Keratinocyte (primary cell): ENCODE measurements around the gene SLC66A1. TPM values are rescaled to one million over a fixed set of nuclear protein-coding genes. Genes with fewer than 3 reads are reported as not detected.

Experiments used
- DNase-seq: peaks from one replicate; pipeline ENCODE4 v3.0.0-alpha.2; 2011; ENCODE audit warnings: low read depth, missing footprints, low spot score
- FAIRE-seq: peaks from 2 replicates; lab custom pipeline; 2011; peaks lifted over from hg19 to GRCh38; lab: Jason Lieb, UNC
- H2AFZ ChIP-seq: 2 replicates; pipeline ENCODE4 v1.6.0; 2012; ENCODE audit warnings: low read length, control low read depth, inconsistent platforms; ENCODE audit not compliant: control insufficient read depth
- H3K27ac ChIP-seq: 2 replicates; pipeline ENCODE4 v1.5.1; 2011; ENCODE audit warnings: low read length; ENCODE audit not compliant: control insufficient read depth, insufficient read depth
- H3K27me3 ChIP-seq: 3 replicates; pipeline ENCODE4 v1.6.0; 2011; ENCODE audit warnings: low read length; ENCODE audit not compliant: control insufficient read depth, insufficient read depth; ENCODE audit errors: extremely low read depth
- H3K36me3 ChIP-seq, 2 experiments: 2 replicates in 1 of 2; 3 replicates in 1 of 2; pipeline ENCODE4 v1.5.1; 2011; ENCODE audit warnings: low read length in 2 of 2, mild to moderate bottlenecking in 1 of 2; ENCODE audit not compliant: control insufficient read depth in 2 of 2, insufficient read depth in 2 of 2; ENCODE audit errors: extremely low read depth in 1 of 2
- H3K4me1 ChIP-seq: 3 replicates; pipeline ENCODE4 v1.5.1; 2011; ENCODE audit warnings: low read length; ENCODE audit not compliant: control insufficient read depth, insufficient read depth; ENCODE audit errors: extremely low read depth
- H3K4me2 ChIP-seq: 3 replicates; pipeline ENCODE4 v1.6.0; 2011; ENCODE audit warnings: low read depth, low read length; ENCODE audit not compliant: control insufficient read depth, insufficient read depth; ENCODE audit errors: extremely low read depth
- H3K4me3 ChIP-seq, 3 experiments: fragments of 200-600 bp in 1 of 3; sonication (generic) in 1 of 3; 2 replicates in 2 of 3; 3 replicates in 1 of 3; pipeline ENCODE4 v1.5.1; 2011 to 2016; ENCODE audit warnings: low read length in 3 of 3, mild to moderate bottlenecking in 3 of 3, control low read depth in 2 of 3, inconsistent platforms in 1 of 3, low read depth in 1 of 3, mixed read lengths in 1 of 3, mixed run types in 1 of 3, moderate library complexity in 1 of 3; ENCODE audit not compliant: control insufficient read depth in 2 of 3, insufficient read depth in 2 of 3; ENCODE audit errors: extremely low read depth in 1 of 3
- H3K79me2 ChIP-seq: 2 replicates; pipeline ENCODE4 v1.6.0; 2012; ENCODE audit warnings: low read length; ENCODE audit not compliant: control insufficient read depth, insufficient read depth
- H3K9ac ChIP-seq: 3 replicates; pipeline ENCODE4 v1.6.0; 2011; ENCODE audit warnings: low read length; ENCODE audit not compliant: control insufficient read depth, insufficient read depth; ENCODE audit errors: extremely low read depth
- H3K9me1 ChIP-seq: 3 replicates; pipeline ENCODE4 v1.6.0; 2011; ENCODE audit warnings: low read length; ENCODE audit not compliant: control insufficient read depth, insufficient read depth; ENCODE audit errors: extremely low read depth
- H3K9me3 ChIP-seq: 2 replicates; pipeline ENCODE4 v1.5.1; 2012; ENCODE audit warnings: low read depth, low read length; ENCODE audit not compliant: control insufficient read depth
- H4K20me1 ChIP-seq: 3 replicates; pipeline ENCODE4 v1.6.0; 2011; ENCODE audit warnings: low read length; ENCODE audit not compliant: control insufficient read depth, insufficient read depth; ENCODE audit errors: extremely low read depth
- CTCF ChIP-seq, 3 experiments: IDR thresholded peaks in 1 of 3; conservative IDR thresholded peaks in 1 of 3; optimal IDR thresholded peaks in 1 of 3; 2 replicates in 2 of 3; 3 replicates in 1 of 3; pipeline versions ENCODE3 to v1.5.1; 2011; ENCODE audit warnings: low read length in 3 of 3, mild to moderate bottlenecking in 3 of 3, moderate library complexity in 2 of 3, control low read depth in 1 of 3, inconsistent platforms in 1 of 3; ENCODE audit not compliant: insufficient read depth in 2 of 3; ENCODE audit errors: extremely low read depth in 1 of 3
- EZH2 ChIP-seq: IDR thresholded peaks from one replicate; pipeline ENCODE4 v1.6.1; 2012; ENCODE audit warnings: inconsistent platforms, mild to moderate bottlenecking, low read length, moderate library complexity
- dilution Hi-C: fragments of 300-500 bp; cut with MboI; formaldehyde crosslinking; loops from one replicate; pipeline ENCODE4 v1.7.0; 2020; ENCODE audit warnings: low sequenced_read_pairs; ENCODE audit not compliant: extremely low pct_ligation_motif_present
- polyA plus RNA-seq, 5 experiments: library from polyadenylated mRNA; depleted of rRNA in 3 of 5; stranded (reverse) in 3 of 5; stranded (forward) in 1 of 5; unstranded in 1 of 5; fragments of >200 nt; gene quantifications; 1 replicate in 1 of 5; 2 replicates in 3 of 5; 3 replicates in 1 of 5; pipeline versions ENCODE4 v1.2.1 to v1.2.3, GENCODE V29; 2011 to 2012; ENCODE audit warnings: missing spikeins in 2 of 5, low read depth in 1 of 5, low replicate concordance in 1 of 5

Gene SLC66A1
- polyA plus RNA-seq, 1 donor (not counting 4 experiments of a cell fraction or from before 2014, with no cell fraction given): 8.0 TPM

GRCh38 chr1:19308509-19308907 is 3.6 kb upstream of the SLC66A1 start:
- Histone ChIP-seq H3K36me3 (peaks cover 13 to 20% of the 10 kb centered on the region in 2 experiments), H3K4me1 (peaks cover 20% of the 10 kb centered on the region), H3K79me2 (peaks cover 14% of the 10 kb centered on the region), H2AFZ (no peak overlapping the region), H3K9me1 (no peaks in the 10 kb centered on the region), H3K27me3 (no peaks in the 10 kb centered on the region), H3K27ac (no peak overlapping the region), H3K4me2 (no peak overlapping the region), H4K20me1 (no peaks in the 10 kb centered on the region), H3K9ac (no peak overlapping the region), H3K9me3 (no peaks in the 10 kb centered on the region), H3K4me3 (no peak overlapping the region)
- TF ChIP-seq EZH2 (no peak), CTCF (optimal IDR thresholded peaks at IDR 0.05 in 1 of 3, IDR thresholded peaks at IDR 0.05 in 1 of 3, conservative IDR thresholded peaks at IDR 0.05 in 1 of 3; ENCODE audit: extremely low read depth in 1 of 3, insufficient read depth in 2 of 3, low read length in 3 of 3) (no peak)
- FAIRE-seq: no peak
- no peak for DNase-seq
- dilution Hi-C loops: no loop called here

GRCh38 chr1:19309123-19309813 is 2.9 kb upstream of the SLC66A1 start:
- Histone ChIP-seq H4K20me1 (no peaks in the 10 kb centered on the region), H3K9me1 (no peaks in the 10 kb centered on the region), H3K36me3 (peaks cover 13 to 17% of the 10 kb centered on the region in 2 experiments), H3K9ac (no peak overlapping the region), H3K4me1 (peaks cover 28% of the 10 kb centered on the region), H2AFZ (no peak overlapping the region), H3K4me3 (no peak overlapping the region), H3K27ac (no peak overlapping the region), H3K27me3 (no peaks in the 10 kb centered on the region), H3K4me2 (no peak overlapping the region), H3K79me2 (peaks cover 14% of the 10 kb centered on the region), H3K9me3 (no peaks in the 10 kb centered on the region)
- TF ChIP-seq CTCF (optimal IDR thresholded peaks at IDR 0.05 in 1 of 3, IDR thresholded peaks at IDR 0.05 in 1 of 3, conservative IDR thresholded peaks at IDR 0.05 in 1 of 3; ENCODE audit: extremely low read depth in 1 of 3, insufficient read depth in 2 of 3, low read length in 3 of 3) (no peak), EZH2 (no peak)
- no peak for FAIRE-seq
- no peak for DNase-seq
- dilution Hi-C loops: no loop called here
